EL (cell line): ENCODE results near the gene HBG2.
A peak's percentile ranks its signal among the peaks of the same experiment; 100 is the strongest.
"Not testable (repeated sequence)": the region's sequence is repeated elsewhere in the genome, so short reads cannot be mapped to it uniquely, and the experiment has no call there.

ENCODE experiments used
- DNase-seq: peaks from one replicate; pipeline ENCODE4 v3.0.0-alpha.2; 2016

Gene HBG2

GRCh38 chr11:5280582-5281102 lies 26.1 kb upstream of the HBG2 start:
- peak; percentile 100 for DNase-seq

GRCh38 chr11:5279471-5280090 lies 25.0 kb upstream of the HBG2 start:
- no peak for DNase-seq

GRCh38 chr11:5277807-5278382 lies 23.3 kb upstream of the HBG2 start:
- DNase-seq: no peak

- no peak for DNase-seq
Observed at GRCh38 chr11:5276697-5277096, 22.1 kb upstream of the HBG2 start.

- no peak for DNase-seq
Observed at GRCh38 chr11:5275369-5276110, 21.0 kb upstream of the HBG2 start.

- peak; percentile 34 for DNase-seq
Observed at GRCh38 chr11:5274395-5274794, 19.8 kb upstream of the HBG2 start.

- no peak for DNase-seq
Observed at GRCh38 chr11:5272395-5273017, 17.9 kb upstream of the HBG2 start.

GRCh38 chr11:5269715-5270147 lies 15.2 kb upstream of the HBG2 start, which contains the start of gene HBE1:
Gene HBE1 (minus strand): TSS chr11:5269945. CDS start chr11:5269890, 55 bp downstream.
- no peak for DNase-seq

GRCh38 chr11:5267033-5267563 lies 12.5 kb upstream of the HBG2 start:
- DNase-seq: no peak

GRCh38 chr11:5266609-5267008 lies 12.0 kb upstream of the HBG2 start:
- DNase-seq: no peak

- no peak for DNase-seq
Observed at GRCh38 chr11:5265832-5266231, 11.3 kb upstream of the HBG2 start.

- DNase-seq: peak; percentile 9
Observed at GRCh38 chr11:5258543-5259262, 4.1 kb upstream of the HBG2 start.

- no peak for DNase-seq
Observed at GRCh38 chr11:5257296-5257695, 2.7 kb upstream of the HBG2 start.

- DNase-seq: not testable (repeated sequence)
Observed at GRCh38 chr11:5254023-5254422, 558 bp downstream of the HBG2 start.

GRCh38 chr11:5253440-5253839 lies 1.1 kb downstream of the HBG2 start:
- not testable (repeated sequence) for DNase-seq

GRCh38 chr11:5252919-5253265 lies 1.7 kb downstream of the HBG2 start:
- DNase-seq: no peak

- DNase-seq: no peak
Observed at GRCh38 chr11:5252192-5252918, 2.2 kb downstream of the HBG2 start.

GRCh38 chr11:5251746-5252145 lies 2.8 kb downstream of the HBG2 start:
- DNase-seq: no peak

GRCh38 chr11:5250543-5251204 lies 3.9 kb downstream of the HBG2 start:
- no peak for DNase-seq

GRCh38 chr11:5249807-5250396 lies 4.7 kb downstream of the HBG2 start, which contains the start of gene HBG1:
Gene HBG1 (minus strand): TSS chr11:5249857. CDS start chr11:5249804, 53 bp downstream.
- DNase-seq: not testable (repeated sequence)

GRCh38 chr11:5248498-5248897 lies 6.1 kb downstream of the HBG2 start:
- not testable (repeated sequence) for DNase-seq
